Vagina (tissue), 2 donors: ENCODE measurements around the gene BCO1. TPM values are rescaled to one million over a fixed set of nuclear protein-coding genes. Genes with fewer than 3 reads are reported as not detected.

Experiments
- DNase-seq, 2 donors: peaks; one replicate each; pipeline ENCODE4 v3.0.0-alpha.2; 2017; ENCODE audit errors: extremely low spot score in 2 of 2
- H3K27ac ChIP-seq: fragments of 200-600 bp; sonication (generic); one replicate; pipeline ENCODE4 v1.5.1; 2019
- H3K27me3 ChIP-seq: fragments of 200-600 bp; sonication (generic); one replicate; pipeline ENCODE4 v1.5.1; 2019
- H3K36me3 ChIP-seq, 2 donors: fragments of 200-600 bp; sonication (generic); one replicate each; pipeline ENCODE4 v1.5.1; 2017 to 2019
- H3K4me1 ChIP-seq: fragments of 200-600 bp; sonication (generic); one replicate; pipeline ENCODE4 v1.5.1; 2019
- H3K4me3 ChIP-seq, 2 donors: fragments of 200-600 bp; sonication (generic); 1 replicate in 1 of 2; 2 replicates in 1 of 2; pipeline ENCODE4 v1.5.1; 2016 to 2019
- H3K9me3 ChIP-seq: fragments of 200-600 bp; sonication (generic); one replicate; pipeline ENCODE4 v1.5.1; 2019
- POLR2A ChIP-seq, 2 donors: fragments of 450-650 bp; IDR thresholded peaks; one replicate each; pipeline ENCODE4 v1.6.1; 2017; ENCODE audit warnings: antibody characterized with exemption in 2 of 2, mild to moderate bottlenecking in 2 of 2, moderate library complexity in 2 of 2
- POLR2AphosphoS5 ChIP-seq, 2 donors: sonication (generic); formaldehyde crosslinking; IDR thresholded peaks; one replicate each; pipeline ENCODE4 v1.9.0; 2017; ENCODE audit warnings: antibody characterized with exemption in 2 of 2, mild to moderate bottlenecking in 2 of 2, low read depth in 1 of 2; ENCODE audit not compliant: insufficient read depth in 1 of 2
- intact Hi-C: fragments of 100-400 bp; cut with DNase I; formaldehyde crosslinking; loops from one replicate; pipeline ENCODE4 v1.15.1; 2023
- total RNA-seq: library from RNA; depleted of rRNA; stranded (reverse); fragments of >200 nt; gene quantifications from one replicate; pipeline ENCODE4 v1.2.3, GENCODE V29; 2016
- TF ChIP-seq, protein P1 (sequence below), 3 experiments: fragments of 450-650 bp in 2 of 3; fragments of 200-600 bp in 1 of 3; sonication (generic) in 1 of 3; IDR thresholded peaks; one replicate each; pipeline ENCODE4 v1.5.1; 2017 to 2019; ENCODE audit warnings: antibody characterized with exemption in 3 of 3, mild to moderate bottlenecking in 2 of 3, moderate library complexity in 2 of 3

The BCO1 gene, protein sequence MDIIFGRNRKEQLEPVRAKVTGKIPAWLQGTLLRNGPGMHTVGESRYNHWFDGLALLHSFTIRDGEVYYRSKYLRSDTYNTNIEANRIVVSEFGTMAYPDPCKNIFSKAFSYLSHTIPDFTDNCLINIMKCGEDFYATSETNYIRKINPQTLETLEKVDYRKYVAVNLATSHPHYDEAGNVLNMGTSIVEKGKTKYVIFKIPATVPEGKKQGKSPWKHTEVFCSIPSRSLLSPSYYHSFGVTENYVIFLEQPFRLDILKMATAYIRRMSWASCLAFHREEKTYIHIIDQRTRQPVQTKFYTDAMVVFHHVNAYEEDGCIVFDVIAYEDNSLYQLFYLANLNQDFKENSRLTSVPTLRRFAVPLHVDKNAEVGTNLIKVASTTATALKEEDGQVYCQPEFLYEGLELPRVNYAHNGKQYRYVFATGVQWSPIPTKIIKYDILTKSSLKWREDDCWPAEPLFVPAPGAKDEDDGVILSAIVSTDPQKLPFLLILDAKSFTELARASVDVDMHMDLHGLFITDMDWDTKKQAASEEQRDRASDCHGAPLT
- total RNA-seq, result not detected

DNA sequence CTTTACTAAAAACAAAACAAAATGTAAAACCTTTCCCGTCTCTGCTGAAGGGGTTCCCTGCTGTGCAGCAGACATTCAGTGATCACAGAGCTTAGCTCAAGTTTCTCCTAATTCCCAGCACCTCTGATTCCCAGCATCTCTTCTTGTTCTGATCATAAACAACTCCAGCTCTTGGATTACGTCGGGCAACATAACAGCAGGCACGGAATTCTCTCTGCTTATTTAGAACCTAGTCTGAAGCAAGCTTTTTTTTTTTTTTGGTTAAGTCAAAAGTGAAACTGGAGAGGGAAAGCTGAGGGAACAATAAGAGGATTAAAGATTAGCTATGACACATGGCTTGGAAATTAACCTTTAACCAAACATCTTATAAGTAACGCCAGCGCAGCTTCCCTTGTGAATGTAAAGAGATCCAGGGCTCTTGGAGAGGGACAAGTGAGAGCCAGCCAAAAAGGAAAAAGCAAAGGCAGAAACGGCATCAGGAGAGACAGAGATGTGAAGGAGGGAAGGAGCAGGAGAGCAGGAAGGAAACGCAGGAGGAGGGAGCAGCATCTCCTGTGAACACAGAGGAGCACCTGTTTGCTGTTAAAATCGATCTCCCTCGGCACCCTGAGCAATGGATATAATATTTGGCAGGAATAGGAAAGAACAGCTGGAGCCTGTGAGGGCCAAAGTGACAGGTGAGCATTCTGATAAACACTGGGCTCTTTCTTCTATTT is at the start of gene BCO1:
TSS of gene BCO1 (plus strand) at position 394 of the 716 bp plus-strand sequence. CDS start at position 614, 220 bp downstream.
- Histone ChIP-seq H3K36me3 (no peaks in the 10 kb centered on the region), H3K9me3 (no peaks in the 10 kb centered on the region), H3K27me3 (no peaks in the 10 kb centered on the region), H3K4me3 (peak within 1 kb of the TSS; percentile 30 to 32), H3K27ac (peak within 1 kb of the TSS; percentile 74), H3K4me1 (peaks cover 21% of the 10 kb centered on the region)
- no peak for DNase-seq
- intact Hi-C loops, result no loop called here
- peak in 1 of 2 donors; percentile 76 for TF ChIP-seq POLR2AphosphoS5 (IDR thresholded peaks at IDR 0.05; ENCODE audit: insufficient read depth in 1 of 2, low read depth in 1 of 2)
- no peak for TF ChIP-seq POLR2A (IDR thresholded peaks at IDR 0.05)

DNA sequence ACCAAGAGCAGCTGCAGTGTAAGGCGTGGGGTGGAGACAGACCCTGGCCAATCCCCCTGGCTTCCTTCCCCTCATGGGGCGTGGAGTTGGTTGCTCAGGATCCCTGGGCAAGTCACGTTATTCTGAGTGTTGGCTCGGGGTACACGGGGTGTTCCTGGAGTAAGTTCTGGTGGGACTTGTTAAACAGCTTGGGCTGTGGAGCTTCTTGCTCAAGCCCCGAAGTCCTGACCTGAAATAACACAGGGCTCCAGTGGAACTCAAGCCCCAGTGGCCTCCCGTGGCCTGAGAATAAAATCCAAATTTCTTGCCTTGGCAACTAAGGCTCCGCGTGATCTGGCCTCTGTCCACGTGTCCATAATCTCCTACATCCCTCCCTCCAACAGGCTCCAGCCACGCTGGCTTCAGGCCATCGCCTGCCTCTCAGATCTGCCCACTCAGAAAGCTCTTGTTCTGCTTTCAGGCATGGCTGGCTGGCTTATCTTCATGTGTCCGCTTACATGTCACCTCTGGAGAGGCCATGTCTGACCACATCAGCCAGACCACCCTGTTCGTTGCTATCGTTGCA is 49.3 kb upstream of the BCO1 start:
- Histone ChIP-seq H3K36me3 (no peaks in the 10 kb centered on the region), H3K4me1 (peaks cover 18% of the 10 kb centered on the region), H3K4me3 (no peak overlapping the region), H3K27me3 (no peaks in the 10 kb centered on the region), H3K9me3 (no peaks in the 10 kb centered on the region), H3K27ac (peak overlapping the region; percentile 67)
- TF ChIP-seq POLR2A (IDR thresholded peaks at IDR 0.05) (no peak), POLR2AphosphoS5 (IDR thresholded peaks at IDR 0.05; ENCODE audit: insufficient read depth in 1 of 2, low read depth in 1 of 2) (peak; percentile 69 to 70)
- TF ChIP-seq, protein P1, sequence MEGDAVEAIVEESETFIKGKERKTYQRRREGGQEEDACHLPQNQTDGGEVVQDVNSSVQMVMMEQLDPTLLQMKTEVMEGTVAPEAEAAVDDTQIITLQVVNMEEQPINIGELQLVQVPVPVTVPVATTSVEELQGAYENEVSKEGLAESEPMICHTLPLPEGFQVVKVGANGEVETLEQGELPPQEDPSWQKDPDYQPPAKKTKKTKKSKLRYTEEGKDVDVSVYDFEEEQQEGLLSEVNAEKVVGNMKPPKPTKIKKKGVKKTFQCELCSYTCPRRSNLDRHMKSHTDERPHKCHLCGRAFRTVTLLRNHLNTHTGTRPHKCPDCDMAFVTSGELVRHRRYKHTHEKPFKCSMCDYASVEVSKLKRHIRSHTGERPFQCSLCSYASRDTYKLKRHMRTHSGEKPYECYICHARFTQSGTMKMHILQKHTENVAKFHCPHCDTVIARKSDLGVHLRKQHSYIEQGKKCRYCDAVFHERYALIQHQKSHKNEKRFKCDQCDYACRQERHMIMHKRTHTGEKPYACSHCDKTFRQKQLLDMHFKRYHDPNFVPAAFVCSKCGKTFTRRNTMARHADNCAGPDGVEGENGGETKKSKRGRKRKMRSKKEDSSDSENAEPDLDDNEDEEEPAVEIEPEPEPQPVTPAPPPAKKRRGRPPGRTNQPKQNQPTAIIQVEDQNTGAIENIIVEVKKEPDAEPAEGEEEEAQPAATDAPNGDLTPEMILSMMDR (IDR thresholded peaks at IDR 0.05), result no peak
- intact Hi-C loops, result no loop called here
- peak in 1 of 2 donors; percentile 96 for DNase-seq

DNA sequence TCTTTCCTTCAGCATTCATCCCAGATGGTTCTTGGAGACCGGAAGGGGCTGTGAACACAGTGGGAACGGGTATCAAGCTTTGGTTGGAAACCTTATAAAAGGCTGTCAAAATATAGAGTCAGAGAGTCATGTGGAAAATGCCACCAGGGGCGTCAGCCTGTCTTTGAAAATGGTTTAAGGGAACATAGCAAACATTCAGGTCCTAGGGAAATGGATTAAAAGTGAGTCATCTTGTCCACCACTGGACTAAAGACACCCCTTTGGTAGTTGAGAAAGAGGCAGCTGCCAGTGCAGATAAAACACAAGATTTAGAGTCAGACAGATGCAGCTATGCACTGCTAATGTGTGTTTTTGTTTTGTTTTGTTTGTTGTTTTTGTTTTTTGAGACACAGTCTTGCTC is 47.8 kb upstream of the BCO1 start:
- Histone ChIP-seq H3K4me3 (no peak overlapping the region), H3K9me3 (no peaks in the 10 kb centered on the region), H3K4me1 (peaks cover 18% of the 10 kb centered on the region), H3K27ac (peak overlapping the region; percentile 67), H3K27me3 (no peaks in the 10 kb centered on the region), H3K36me3 (no peaks in the 10 kb centered on the region)
- intact Hi-C loops, result no loop called here
- TF ChIP-seq, protein P1 (IDR thresholded peaks at IDR 0.05), result no peak
- TF ChIP-seq POLR2AphosphoS5 (IDR thresholded peaks at IDR 0.05; ENCODE audit: insufficient read depth in 1 of 2, low read depth in 1 of 2) (no peak), POLR2A (IDR thresholded peaks at IDR 0.05) (no peak)
- no peak for DNase-seq

DNA sequence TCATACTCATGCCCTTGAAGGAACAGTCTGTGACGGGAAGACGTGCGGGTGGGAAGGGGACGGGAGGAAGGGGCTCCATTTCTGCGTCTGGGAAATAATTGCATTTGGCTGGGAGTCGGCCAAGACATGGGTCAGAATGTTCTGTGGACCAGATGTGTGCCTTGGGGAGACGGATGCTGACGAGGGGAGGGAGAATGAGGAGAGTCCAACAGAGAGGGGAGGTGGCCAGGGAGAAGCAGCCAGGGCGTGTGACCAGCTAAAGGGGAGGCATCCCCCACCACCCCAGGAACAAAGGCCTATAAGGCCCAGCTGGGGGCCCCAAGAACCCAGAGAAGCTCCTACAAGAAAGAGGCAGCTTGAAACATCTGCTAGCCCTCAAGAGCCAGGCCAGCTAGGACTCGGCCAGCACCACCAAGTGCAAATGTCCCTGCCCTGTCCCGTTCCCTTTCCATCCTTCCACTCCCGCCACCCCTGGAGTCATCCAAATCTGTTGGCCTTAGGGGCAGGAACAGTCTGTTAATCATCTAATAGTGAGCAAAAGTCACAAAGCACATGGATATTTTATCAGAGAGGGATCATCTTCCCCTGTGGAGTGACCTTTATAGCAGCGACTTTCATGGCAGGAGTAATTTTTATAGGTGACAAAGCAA is 42.5 kb upstream of the BCO1 start:
- Histone ChIP-seq H3K4me1 (no peaks in the 10 kb centered on the region), H3K27ac (no peak overlapping the region), H3K4me3 (no peak overlapping the region), H3K9me3 (no peaks in the 10 kb centered on the region), H3K36me3 (no peaks in the 10 kb centered on the region), H3K27me3 (no peaks in the 10 kb centered on the region)
- intact Hi-C loops, result no loop called here
- TF ChIP-seq, protein P1 (IDR thresholded peaks at IDR 0.05), result no peak
- TF ChIP-seq POLR2AphosphoS5 (IDR thresholded peaks at IDR 0.05; ENCODE audit: insufficient read depth in 1 of 2, low read depth in 1 of 2) (no peak), POLR2A (IDR thresholded peaks at IDR 0.05) (no peak)
- no peak for DNase-seq

DNA sequence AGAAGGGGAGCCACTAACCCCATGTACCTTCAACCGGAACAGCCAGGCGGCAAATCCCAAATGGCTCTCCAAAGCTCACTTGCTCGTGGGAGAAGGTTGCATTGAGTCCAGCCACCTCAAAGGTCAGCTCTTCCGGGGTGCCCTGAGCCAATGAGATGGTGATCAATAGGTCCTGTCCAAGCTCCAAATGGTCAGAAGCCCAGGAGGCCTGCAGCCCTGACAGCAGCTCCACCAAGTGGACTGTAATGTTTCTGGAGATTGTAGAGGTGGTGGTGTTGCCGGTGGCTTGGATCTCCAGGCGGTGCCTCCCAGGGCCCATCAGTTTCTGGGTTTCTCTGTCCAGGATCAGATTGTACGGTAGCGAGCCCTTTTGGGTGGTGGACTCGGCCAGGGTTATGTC is 39.9 kb upstream of the BCO1 start:
- DNase-seq, result no peak
- Histone ChIP-seq H3K27ac (no peak overlapping the region), H3K36me3 (no peaks in the 10 kb centered on the region), H3K27me3 (no peaks in the 10 kb centered on the region), H3K4me1 (no peaks in the 10 kb centered on the region), H3K9me3 (no peaks in the 10 kb centered on the region), H3K4me3 (no peak overlapping the region)
- TF ChIP-seq POLR2A (IDR thresholded peaks at IDR 0.05), result no peak
- no peak for TF ChIP-seq POLR2AphosphoS5 (IDR thresholded peaks at IDR 0.05; ENCODE audit: insufficient read depth in 1 of 2, low read depth in 1 of 2)
- TF ChIP-seq, protein P1 (IDR thresholded peaks at IDR 0.05), result no peak
- intact Hi-C loops, result no loop called here
